Suppressor macrophage (primary cell): Measurements from ENCODE around the gene GSK3A.
A peak's percentile ranks its signal among the peaks of the same experiment; 100 is the strongest.

ENCODE experiments used
- DNase-seq, 4 experiments: peaks; one replicate each; pipeline ENCODE4 v3.0.0-alpha.2; 2020 to 2022
- total RNA-seq, 17 experiments: gene quantifications; one replicate each; lab custom pipeline; 2026; ENCODE audit warnings: mixed read lengths in 6 of 17, inconsistent platforms in 3 of 17; lab: John Stamatoyannopoulos, UW

Gene GSK3A
- 2.9 to 17.6 (median 8.5) reads per million in 17 experiments for total RNA-seq

DNA sequence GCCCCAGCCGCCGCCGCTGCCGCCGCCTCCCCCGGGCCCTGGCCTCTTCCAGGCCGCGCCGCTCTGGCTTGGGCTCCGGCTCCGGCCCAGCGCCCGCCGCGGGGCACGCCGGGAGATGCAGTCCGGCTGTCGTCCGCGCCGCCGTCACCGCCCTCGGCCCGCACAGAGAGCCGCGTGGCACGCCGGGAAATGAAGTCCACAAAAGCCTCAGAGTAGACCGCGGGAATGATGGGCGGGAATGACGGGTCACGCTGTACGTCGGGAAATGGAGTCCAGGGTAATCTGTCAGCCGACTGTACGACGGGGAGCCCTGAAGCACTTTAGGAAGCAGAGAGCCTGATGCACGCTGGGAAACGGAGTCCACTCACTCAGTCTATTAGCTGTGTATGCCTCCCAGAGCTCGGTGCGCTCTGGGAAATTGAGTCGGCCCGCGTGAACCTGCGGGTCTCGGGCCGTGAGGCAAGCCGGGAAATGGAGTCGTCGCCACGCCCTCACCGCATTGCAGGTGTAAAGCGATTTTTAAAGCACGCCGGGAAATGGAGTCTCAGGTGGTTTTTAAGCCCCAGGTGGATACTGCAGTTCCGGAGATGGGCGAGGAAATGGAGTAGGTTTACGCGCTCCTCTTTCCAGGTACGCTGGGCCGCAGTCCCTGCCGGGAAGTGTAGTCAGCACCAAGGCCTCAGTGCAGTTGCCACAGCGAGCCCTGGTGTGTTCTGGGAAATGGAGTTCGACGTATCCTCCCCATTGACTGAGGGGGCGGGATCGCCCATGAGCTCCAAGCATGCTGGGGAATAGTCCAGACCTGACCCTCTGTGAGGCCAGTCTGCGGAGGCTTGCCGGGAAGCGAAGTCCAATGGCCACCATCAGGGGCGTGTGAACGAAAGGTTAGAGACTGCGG, at the start of gene GSK3A:
Gene GSK3A (minus strand): TSS at position 91 of the 898 bp plus-strand sequence. CDS start 137 bp downstream, outside the sequence.
- DNase-seq: peak; percentile 98 to 99 (median 99)

DNA sequence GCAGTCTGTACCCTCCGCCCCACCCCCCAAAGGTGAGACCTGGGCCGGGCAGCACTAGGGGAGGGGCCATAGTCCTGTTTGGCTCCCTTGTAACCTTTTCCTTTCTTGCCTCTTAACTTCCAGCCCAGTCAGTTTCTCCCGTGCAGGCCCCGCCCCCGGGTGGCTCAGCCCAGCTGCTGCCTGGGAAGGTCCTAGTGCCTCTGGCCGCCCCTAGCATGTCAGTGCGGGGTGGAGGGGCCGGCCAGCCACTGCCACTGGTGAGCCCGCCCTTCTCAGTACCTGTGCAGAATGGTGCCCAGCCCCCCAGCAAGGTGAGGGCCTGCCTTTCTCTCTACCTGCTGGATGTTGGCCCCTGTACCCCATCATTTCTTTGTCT, 49.0 kb upstream of the GSK3A start:
- DNase-seq: no peak

DNA sequence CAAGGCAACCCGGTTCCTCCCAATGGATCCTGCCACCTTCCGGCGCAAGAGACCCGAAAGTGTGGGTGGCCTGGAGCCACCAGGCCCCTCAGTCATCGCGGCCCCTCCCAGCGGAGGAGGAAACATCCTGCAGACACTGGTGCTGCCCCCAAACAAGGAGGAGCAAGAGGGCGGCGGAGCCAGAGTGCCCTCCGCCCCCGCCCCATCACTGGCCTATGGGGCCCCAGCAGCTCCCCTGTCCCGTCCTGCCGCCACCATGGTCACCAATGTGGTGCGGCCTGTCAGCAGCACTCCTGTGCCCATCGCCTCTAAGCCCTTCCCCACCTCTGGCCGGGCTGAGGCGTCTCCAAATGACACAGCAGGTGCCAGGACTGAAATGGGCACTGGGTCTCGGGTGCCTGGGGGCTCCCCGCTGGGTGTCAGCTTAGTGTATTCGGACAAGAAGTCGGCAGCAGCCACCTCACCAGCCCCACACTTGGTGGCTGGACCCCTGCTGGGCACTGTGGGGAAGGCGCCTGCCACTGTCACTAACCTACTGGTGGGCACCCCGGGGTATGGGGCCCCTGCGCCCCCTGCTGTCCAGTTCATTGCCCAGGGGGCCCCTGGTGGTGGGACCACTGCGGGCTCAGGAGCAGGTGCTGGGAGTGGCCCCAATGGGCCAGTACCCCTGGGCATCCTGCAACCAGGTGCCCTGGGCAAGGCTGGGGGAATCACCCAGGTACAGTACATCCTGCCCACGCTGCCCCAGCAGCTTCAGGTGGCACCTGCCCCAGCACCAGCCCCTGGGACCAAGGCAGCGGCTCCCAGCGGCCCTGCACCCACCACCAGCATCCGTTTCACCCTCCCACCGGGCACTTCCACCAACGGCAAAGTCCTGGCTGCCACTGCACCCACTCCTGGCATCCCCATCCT, 48.4 kb upstream of the GSK3A start:
- DNase-seq: peak in 2 of 4 experiments; percentile 48 to 60

DNA sequence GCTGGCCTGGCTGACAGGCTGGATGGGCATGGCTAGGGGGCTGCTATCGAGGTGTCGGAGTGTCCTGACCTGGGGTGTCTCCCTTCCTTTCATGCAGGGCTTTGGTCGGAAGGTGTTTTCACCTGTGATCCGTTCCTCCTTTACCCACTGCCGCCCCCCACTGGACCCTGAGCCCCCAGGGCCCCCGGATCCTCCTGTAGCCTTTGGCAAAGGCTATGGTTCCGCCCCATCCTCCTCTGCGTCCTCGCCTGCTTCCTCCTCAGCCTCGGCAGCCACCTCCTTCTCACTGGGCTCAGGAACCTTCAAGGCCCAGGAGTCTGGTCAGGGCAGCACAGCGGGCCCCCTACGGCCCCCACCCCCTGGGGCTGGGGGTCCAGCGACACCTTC, 47.7 kb upstream of the GSK3A start:
- DNase-seq: no peak

DNA sequence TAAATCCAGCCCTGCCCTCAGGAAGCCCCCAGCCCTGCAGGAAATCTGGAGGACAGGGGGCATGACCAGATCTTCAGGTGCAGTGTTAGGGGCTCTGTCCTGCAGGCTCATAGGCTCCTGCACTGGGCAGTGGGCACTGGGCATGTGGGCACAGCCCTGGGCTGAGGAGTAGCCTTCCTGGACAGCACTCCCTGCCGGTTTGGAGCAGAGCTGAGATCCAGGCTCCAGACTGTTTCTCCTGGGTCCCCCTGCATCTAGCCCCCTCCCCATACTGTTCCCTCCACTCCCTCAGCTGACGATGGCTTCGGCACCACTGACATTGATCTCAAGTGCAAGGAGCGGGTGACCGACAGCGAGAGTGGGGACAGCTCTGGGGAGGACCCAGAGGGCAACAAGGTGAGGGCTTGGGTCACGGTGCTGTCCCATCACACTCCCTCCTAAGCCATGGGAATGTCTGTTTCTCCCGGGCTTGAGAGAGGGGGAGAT, 47.2 kb upstream of the GSK3A start:
- no peak for DNase-seq

DNA sequence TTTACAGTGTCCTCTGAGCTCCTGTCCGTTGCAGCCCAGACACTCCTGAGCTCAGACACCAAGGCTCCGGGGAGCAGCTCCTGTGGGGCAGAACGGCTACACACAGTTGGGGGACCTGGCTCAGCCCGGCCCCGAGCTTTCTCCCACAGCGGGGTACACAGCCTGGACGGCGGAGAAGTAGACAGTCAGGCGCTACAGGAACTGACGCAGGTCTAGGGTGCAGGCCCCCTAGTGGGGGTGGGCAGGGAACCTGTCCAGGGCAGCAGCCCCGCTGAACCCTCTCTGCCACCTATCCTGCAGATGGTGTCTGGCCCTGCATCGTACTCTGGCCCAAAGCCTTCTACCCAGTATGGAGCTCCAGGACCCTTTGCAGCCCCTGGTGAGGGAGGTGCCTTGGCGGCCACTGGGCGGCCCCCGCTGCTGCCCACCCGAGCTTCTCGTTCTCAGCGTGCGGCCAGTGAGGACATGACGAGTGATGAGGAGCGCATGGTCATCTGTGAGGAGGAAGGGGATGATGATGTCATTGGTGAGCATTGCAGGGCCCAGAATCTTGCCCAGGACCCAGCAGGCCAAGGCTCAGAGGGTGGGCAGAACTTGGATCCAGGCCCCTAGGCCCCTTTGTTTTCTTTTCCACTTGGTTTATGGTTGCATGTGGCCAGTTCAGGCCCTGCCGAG, 46.6 kb upstream of the GSK3A start:
- no peak for DNase-seq

DNA sequence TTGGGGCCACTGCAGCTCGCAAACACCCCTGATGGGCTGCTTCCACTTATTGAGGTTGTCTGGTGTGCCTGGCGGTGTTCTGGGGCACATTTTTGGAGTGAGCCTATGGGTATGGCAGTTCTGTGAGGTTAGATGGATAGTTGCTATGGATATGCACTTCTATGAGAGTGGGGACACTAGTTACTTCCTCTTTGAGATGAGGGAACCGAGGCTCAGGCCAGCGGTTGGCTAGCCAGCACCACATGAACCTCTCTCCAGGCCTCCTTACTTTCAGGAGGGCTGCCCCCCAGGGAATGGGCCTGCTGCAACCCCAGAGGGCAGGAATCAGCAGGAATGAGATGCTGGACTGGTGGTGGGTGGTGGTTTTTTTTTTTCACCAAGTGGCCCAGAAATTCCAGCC, 46.0 kb upstream of the GSK3A start:
- DNase-seq: peak; percentile 31 to 61 (median 50)

DNA sequence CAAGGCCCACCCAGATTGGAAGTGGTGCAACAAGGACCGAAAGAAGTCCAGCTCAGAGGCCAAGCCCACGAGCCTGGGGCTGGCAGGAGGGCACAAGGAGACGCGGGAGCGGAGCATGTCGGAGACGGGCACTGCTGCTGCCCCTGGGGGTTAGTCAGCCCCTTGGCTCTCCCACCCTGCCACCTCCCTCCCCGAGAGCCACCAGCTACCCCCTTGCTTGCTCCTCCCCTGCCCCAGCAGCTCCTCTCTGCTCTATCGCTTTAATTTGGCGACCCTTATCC, 45.4 kb upstream of the GSK3A start:
- DNase-seq: no peak

DNA sequence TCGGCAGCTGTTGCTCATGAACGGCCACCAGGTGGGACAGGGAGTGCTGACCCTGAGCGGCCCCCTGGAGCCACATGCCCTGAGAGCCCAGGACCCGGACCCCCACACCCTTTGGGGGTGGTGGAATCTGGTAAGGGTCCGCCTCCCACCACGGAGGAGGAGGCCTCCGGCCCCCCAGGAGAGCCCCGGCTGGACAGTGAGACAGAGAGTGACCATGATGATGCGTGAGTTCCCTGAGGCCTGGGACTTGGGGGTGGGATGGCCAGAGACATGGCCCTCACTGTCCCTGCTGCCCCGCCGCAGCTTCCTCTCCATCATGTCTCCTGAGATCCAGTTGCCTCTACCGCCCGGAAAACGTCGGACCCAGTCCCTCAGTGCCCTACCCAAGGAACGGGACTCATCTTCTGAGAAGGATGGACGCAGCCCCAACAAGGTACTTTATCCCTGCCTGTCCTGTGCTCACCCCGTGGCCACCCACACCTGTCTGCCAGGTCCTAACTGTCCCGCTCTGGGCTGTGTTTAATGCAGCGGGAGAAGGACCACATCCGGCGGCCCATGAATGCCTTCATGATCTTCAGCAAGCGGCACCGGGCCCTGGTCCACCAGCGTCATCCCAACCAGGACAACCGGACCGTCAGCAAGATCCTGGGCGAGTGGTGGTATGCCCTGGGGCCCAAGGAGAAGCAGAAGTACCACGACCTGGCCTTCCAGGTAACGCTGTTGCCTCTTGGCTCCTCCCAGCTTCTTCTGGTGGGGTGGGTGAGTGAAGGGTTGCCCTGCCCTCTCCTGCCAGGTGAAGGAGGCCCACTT, 44.8 kb upstream of the GSK3A start:
- no peak for DNase-seq

DNA sequence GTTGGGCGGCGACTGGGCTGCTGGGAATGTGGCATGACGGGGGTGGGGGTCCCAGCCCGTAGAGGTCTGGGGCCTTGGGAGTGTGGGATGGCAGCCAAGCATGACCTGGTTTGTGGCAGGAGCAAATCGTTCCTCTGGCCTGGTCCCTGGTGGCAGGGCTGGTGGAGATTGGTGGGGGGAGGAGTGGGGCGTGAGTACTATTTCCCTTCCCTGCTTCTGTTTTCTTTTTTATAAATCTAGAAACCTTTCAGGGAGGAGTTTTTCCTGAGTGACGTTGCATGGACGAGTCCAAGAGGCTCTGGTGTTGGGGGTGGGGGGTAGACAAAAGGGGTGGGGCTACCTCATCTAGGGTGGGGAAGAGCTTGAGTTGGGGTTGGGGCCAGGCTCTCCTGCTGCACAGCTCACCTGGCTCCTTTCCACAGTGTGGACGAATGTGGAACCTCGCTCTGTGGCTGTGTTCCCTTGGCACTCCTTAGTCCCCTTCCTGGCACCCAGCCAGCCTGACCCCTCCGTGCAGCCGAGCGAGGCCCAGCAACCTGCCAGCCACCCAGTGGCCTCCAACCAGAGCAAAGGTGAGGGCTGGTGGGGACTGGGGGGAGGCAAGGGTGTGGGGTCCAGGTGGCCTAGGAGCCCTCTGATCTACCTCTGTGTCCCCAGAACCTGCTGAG, 44.1 kb upstream of the GSK3A start:
- peak in 2 of 4 experiments; percentile 35 to 48 for DNase-seq

DNA sequence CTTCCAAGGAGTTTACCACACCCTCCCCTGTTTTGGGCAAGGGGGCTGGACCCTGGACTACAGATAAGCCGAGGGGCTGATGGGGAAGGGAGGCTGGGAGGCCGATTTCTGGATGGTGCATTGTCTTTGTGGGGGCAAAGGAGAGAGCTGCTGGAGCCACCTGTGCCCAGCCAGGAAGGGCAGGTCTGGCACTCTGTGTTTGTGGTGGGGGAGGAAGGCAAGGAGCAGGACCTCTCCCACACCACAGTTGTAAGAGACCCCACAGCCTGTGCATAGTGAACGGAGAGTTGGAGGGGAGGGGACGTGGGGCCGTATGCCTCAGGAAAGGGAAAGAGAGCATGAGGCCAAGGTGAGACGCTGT, 43.6 kb upstream of the GSK3A start:
- no peak for DNase-seq

DNA sequence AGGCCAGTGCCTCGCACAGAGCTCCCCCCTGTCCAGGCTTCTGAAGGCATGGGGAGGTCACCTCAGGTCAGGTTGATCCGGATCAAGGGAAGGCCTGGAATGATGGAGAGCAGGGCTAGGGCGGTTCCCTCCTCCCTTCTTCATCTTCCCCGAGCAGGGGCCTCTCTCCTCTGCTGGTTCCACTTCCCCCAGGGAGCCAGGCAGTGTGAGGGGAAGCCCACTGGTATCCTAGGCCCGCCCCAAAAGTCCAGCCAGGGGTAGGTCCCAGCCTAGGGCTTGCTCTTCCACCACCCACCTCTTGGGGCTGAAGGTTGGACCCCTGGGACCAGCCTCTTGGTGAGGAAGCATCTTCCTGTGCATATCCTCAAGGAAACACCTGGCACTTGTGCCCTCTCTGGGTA, 43.1 kb upstream of the GSK3A start:
- DNase-seq: peak in 3 of 4 experiments; percentile 42 to 54 (median 51)

DNA sequence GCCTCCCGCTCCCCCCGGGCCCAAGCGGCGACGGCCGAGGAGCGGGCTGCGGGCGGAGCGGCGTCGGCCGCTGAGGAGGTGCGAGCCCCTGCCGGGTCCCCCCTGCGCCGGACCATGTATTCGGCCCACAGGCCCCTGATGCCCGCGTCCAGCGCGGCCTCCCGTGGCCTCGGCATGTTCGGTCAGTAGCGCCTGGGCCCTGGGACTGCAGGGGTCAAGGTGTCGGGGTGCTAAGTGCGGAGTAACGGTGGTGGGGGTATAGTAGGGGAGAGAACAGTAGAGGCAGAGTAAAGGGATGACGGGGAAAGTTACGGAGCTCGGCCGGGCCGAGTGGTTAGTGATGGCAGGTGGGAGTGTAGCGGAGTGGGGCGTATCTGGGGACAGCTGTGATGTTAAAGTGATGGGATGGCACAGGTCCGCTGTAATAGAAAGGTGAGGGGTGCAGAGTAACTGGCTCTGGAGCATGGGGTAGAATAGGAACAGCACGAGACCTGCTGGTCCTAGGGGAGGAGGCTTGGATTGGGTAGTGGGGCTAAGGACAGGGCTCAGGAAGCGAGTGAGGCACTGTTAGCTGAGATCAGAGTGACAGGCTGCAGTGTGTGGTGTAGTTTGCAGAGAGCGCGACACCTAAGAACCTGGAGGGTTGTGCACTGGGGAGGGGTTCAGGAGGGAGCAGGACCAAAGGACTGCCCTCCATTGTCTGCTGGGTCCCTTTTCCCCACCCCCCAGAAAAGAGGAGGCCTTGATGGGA, 42.4 kb upstream of the GSK3A start:
- DNase-seq: no peak

DNA sequence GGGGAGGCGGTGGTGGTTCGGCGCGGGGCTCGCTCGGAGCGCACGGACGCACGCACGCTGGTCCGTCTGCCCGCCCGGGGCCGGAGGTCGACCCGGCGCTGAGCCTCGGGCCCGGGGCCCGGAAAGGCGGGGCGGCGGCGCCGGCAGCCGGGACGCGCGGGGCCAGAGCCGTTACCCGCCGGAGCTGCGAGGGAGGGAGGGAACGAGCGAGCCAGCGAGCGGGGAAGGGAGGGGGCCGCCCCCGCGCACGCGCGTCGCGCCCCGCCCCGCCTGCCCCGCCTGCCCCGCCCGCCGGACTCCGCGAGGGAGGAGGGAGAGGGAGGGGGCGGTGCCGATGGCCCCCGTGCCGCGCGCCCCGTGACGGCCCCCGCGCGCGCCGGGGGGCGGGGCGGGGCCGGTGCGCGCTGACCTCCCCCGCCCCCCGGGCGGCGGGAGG, 41.7 kb upstream of the GSK3A start:
- DNase-seq: peak; percentile 85 to 96 (median 90)

DNA sequence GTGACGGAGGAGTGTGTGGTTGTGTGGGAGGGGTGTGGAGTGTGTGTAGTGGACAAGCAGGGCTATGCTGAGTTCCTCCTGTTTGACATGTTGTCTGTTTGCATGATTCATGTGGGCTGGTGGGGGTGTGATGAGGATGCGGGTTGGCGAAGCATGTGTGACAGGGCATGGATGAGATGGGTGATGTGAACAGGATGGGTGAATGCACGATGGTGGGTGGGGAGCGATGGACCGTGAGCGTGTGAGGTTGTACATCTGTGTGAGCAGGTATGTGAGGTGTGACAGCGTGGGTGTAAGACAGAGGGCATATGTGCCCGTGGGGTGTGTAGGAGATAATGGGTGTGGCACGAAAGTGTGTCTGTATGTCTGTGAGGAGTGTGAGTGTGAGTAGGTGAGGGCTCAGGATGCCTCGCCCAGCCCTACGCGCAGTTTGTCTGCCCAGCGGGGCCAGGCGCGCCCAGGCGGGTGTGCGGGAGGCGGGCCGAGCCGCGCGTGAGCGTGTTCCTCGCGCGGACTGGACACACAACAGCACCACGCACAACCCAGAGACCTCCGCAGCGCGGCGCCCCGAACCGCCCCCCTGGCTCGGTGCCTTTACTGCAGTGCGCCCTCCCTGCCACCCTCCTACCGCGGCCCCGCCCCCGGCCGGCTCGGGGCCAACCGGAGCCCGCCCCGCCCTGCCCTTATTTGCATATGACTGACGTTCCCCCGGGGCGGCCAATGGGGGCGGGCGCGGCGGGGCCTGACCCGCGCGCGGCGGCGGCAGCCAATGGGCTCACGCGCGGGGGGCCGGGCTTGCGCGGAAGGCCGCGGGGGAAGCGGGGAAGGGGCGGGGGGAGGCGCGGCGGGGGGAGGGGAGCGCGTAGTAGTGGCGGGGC, 41.0 kb upstream of the GSK3A start:
- peak; percentile 96 to 99 (median 98) for DNase-seq

DNA sequence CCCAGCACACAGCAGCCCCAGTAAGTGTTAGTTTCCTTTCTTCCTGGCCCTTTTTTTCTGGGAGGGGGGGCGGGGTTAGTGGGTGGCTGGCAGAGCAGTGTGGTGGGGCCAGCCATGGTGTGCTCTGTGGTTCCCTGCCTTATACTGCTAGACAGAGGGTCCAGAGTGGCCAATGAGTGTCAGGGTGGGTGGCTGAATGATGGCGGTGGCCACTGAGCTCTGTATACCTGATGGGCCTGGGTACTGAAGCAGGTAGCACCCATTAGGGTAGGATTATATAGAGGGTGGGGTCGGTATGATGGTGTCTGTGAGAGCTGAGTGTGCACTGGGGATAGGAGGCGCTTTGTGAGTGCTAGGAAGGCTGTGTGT, 40.4 kb upstream of the GSK3A start:
- no peak for DNase-seq

DNA sequence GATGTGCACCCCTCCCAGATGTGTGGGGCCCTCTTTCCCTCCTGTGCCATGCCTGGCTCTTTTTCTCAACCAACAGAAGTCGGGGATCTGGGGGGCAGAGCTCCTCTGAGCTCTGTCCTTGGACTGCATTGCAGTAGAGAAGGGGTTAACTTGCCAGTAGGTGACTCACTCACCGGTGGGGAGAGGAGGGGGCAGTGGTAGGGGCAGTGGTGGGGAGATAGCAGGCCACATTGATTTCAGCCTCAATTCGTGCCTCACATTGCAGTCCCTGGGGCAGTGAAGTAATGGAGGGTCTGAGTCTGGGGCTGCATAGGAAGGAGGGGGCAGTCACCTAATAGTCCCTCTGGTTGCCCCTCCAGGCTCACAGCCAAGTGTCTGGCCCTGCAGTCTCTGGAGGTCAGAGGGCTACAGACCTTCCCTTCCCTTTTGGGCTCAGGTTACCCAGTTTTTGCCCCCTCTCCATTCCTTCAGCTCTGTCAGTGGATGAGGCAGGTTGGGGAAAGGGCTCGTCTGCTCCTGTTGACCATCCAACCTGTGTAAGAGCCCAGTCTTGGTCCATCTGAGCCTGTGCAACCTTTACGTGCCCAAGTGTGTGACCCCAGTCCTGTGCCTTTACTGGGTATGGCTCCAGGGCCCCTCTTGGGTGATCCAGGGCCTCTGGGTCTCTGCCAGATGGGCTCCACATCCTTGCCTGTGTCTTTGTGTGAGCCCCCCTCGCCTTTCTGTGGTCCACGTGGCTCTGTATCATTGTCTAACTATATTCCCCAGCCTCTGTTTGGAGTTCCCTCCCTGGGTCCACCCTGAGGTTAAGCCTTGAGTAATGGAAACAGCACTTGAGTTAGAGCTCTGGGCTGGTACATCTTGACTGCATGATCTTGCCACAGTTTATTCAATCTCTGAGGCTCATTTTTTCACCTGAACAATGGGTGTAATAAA, 39.7 kb upstream of the GSK3A start:
- no peak for DNase-seq

DNA sequence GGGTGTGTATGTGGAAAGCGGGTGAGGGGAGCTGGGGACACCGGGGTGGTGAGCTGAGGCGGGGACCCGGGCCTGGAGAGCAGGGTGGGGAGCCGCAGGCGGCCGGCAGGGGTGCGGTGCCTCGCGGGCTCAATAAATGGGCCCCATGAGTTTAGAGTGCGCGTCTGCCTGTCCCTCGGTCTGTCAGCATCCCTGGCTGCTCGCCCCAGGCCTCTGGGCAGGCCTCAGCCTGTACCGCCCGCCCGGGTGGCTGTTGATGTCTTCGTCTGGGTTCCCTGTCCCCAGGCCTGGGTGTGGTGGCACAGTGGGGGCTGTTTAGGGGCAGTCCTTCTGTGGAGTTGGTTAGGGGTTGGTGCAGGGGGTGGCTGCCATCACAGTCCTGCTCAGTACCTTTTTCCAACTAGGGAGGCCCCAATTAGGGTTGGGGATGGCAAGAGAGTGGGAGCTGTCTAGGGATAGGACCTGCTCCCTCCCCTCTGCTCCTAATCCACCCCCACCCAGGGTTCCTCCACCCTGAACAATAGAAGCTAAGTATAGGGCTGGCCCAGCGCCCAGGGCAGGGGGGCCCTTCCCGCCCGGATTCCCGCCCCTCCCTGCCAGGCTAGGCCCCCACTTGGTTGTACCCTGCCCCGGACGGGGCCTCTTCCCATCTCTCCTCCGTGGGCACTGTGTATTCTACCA, 38.9 kb upstream of the GSK3A start:
- peak in 2 of 4 experiments; percentile 36 to 49 for DNase-seq
